Endothelial cell of umbilical vein (primary cell): ENCODE measurements around the gene TMEM213.

Experiments used
- CTCF ChIP-seq, 2 donors: IDR thresholded peaks; 1 replicate in 1 of 2; 2 replicates in 1 of 2; pipeline ENCODE4 v1.5.1; 2011; ENCODE audit warnings: low read length in 2 of 2, mild to moderate bottlenecking in 2 of 2, moderate library complexity in 2 of 2, control low read depth in 1 of 2, inconsistent platforms in 1 of 2, low read depth in 1 of 2; ENCODE audit not compliant: insufficient read depth in 1 of 2; ENCODE audit errors: extremely low read depth in 1 of 2
- EZH2 ChIP-seq: IDR thresholded peaks from 2 replicates; pipeline ENCODE4 v1.6.1; 2012; ENCODE audit warnings: borderline replicate concordance, low read depth, mild to moderate bottlenecking, moderate library complexity, low read length, inconsistent platforms; ENCODE audit not compliant: severe bottlenecking
- FOS ChIP-seq: IDR thresholded peaks from 2 replicates; pipeline ENCODE4 v1.6.1; 2011; ENCODE audit warnings: mild to moderate bottlenecking, low read length, moderate library complexity, borderline replicate concordance; ENCODE audit not compliant: insufficient read depth
- GATA2 ChIP-seq: IDR thresholded peaks from 2 replicates; pipeline ENCODE4 v1.7.0; 2011; ENCODE audit warnings: low read depth, mild to moderate bottlenecking, moderate library complexity, mixed read lengths, low read length; ENCODE audit not compliant: insufficient read length, insufficient read depth
- JUN ChIP-seq: IDR thresholded peaks from 2 replicates; pipeline ENCODE4 v1.6.1; 2011; ENCODE audit warnings: borderline replicate concordance, low read depth; ENCODE audit not compliant: insufficient read length, insufficient read depth
- MYC ChIP-seq: IDR thresholded peaks from one replicate; pipeline ENCODE4 v1.6.1; 2011; ENCODE audit warnings: mild to moderate bottlenecking, low read depth, low read length
- POLR2A ChIP-seq: IDR thresholded peaks from 2 replicates; pipeline ENCODE4 v1.6.1; 2012; ENCODE audit warnings: low read depth, mild to moderate bottlenecking, control low read depth, low read length
- POLR2AphosphoS5 ChIP-seq: IDR thresholded peaks from 2 replicates; pipeline ENCODE4 v1.6.1; 2012; ENCODE audit warnings: low read depth, mild to moderate bottlenecking, control low read depth, low read length, moderate library complexity; ENCODE audit not compliant: insufficient read depth
- TF ChIP-seq, protein P1 (sequence below): IDR thresholded peaks from 2 replicates; pipeline ENCODE4 v1.6.1; 2011; ENCODE audit not compliant: insufficient read depth, insufficient read length

DNA sequence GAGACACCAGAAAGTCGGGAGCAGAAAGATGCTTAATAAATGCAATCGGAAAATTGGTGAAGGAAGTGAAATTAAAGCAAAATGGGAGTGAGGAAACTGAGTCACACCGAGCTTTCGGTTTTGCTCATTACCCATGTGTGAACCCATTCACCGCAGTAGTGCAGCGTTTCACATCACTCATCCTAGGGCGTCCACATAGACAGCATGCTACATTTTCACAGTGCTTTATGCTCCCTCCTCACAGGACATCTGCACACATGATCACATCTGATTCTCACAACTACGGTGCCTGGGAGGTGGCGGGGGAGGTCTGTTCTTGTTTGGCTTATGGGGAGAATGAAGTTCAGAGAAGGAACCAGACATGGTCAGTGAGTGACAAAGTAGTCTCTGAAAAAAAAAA is 36.8 kb downstream of the TMEM213 start:
- no peak for TF ChIP-seq CTCF (IDR thresholded peaks at IDR 0.05; ENCODE audit: extremely low read depth in 1 of 2, insufficient read depth in 1 of 2, low read depth in 1 of 2, low read length in 2 of 2)
- no peak for TF ChIP-seq POLR2A
- no peak for TF ChIP-seq EZH2
- no peak for TF ChIP-seq JUN
- TF ChIP-seq, protein P1, sequence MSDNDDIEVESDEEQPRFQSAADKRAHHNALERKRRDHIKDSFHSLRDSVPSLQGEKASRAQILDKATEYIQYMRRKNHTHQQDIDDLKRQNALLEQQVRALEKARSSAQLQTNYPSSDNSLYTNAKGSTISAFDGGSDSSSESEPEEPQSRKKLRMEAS = no peak
- TF ChIP-seq MYC = no peak
- no peak for TF ChIP-seq POLR2AphosphoS5
- no peak for TF ChIP-seq FOS
- no peak for TF ChIP-seq GATA2
